ENCODE results near the gene PRKACA. TPM values are rescaled to one million over a fixed set of nuclear protein-coding genes. Genes with fewer than 3 reads are reported as not detected.
"Not testable (repeated sequence)": the region's sequence is repeated elsewhere in the genome, so short reads cannot be mapped to it uniquely, and the experiment has no call there.

The PRKACA gene
- total RNA-seq, 1 donor from 2014 or later, result 487 TPM

DNA sequence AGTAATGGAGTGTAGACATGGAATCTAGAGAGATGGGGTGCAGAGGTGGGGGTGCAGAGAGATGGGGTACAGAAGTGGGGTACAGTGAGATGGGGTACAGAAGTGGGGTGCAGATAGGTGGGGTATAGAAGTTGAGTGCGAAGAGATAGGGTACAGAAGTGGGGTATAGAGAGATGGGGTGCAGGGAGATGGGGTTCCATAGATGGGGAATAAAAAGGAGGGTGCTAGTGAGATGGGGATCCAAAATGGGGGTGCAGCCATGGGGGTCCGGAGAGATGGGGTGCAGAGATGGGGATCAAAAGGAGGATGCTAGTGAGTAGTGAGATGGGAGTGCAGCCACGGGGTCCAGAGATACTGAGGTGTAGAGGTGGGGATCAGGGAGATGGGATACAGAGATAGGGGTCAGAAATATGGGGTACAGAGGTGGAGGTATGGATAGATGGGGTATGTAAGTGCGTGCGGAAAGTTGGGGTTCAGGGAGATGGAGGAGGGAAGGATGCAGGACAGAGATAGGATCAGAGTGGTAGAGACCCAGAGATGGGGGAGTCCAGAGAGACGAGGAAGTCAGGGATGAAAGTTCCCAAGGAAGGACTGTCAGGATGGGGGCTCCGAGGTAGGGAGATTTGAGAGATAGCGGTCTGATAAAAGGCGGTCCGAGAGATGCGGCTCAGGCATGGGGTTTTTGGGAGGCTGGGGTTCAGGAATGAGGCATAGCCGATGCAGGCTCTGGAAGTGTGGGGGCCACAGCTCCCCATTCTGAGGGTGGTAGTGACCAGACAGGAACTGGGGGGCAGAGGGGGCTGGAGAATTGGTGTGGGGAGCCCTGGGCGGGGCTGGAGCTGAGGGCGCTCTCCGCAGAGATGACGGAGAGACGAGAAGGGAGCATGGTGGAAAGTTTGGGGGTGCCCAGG lies 59.1 kb downstream of the PRKACA start:
- intact Hi-C loops (cut with DNase I), result no loop called here
- DNase-seq (ENCODE audit: low spot score), result no peak

DNA sequence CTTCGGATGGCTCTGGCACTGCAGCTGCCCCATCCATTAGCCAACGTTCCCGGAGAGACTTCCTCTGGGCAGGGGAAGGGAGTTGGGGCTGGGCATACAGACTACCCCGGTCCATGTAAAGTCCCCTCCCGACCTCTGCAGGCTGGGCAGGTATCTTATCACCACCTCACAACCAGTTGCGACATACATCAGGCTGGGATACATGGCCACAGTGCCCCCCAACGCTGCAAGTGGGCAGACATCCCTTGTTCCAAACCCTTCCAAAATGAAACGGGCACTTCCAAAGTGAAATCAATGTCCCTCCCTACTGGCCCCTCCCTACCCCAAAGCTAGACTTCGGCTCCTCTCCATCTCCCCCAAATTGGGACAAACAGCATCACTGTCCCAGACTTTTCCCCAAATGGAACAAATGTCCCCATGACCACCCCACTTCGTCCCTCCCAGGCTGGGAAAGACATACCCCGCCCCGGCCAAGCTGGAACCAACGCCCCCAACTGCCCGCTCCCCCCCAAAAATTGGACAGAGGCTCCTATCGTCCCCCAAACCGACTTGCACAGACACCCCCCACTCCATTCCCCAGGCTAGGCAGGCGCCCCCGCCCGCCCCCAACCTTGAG lies 60.7 kb downstream of the PRKACA start:
- DNase-seq (ENCODE audit: low spot score), result no peak
- intact Hi-C loops (cut with DNase I), result no loop called here

DNA sequence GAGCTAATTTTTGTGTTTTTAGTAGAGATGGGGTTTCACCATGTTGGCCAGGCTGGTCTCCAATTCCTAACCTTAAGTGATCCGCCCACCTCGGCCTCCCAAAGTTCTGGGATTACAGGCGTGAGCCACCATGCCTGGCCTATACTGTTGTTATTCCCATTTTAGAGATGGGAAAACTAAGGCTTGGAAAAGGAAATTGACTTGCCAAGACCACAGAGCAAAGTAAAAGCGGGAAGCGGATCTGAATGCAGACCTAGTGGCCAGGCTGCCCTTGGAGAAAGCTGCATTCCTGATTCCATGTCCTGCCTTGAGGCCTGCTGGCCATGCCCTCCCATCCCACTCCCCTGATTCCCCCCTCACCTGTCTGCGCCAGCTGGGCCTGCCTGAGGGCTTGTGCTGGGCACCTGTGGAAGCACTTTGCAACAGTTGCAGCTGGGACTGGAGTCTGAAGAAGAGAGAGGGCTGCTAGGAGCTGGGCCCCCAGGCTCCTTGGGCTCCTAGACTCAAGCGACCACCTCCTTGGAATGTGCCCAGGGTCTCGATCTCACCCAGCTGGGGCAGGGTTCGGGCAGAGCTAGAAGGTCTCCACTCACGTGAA lies 61.4 kb downstream of the PRKACA start:
- intact Hi-C loops (cut with DNase I), result no loop called here
- no peak for DNase-seq (ENCODE audit: low spot score)

DNA sequence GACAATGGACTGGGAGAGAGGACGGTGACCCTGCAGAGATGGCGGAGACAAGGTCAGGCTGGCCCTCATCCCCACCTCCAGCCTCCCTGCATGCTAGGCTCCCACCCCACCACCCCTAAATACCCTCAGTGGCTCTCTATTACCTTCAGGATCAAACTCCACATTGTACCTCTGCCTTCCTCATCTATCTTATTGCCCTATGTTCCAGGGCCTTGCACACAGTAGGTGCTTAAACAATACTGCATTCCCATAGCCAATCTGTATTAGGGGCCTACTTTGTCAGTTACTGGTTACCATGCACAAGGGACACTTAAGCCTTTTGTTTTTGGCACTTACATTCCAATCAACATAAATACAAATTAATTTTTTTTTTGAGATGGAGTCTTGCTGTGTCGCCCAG lies 62.2 kb downstream of the PRKACA start:
- intact Hi-C loops (cut with DNase I), result no loop called here
- DNase-seq (ENCODE audit: low spot score), result no peak

DNA sequence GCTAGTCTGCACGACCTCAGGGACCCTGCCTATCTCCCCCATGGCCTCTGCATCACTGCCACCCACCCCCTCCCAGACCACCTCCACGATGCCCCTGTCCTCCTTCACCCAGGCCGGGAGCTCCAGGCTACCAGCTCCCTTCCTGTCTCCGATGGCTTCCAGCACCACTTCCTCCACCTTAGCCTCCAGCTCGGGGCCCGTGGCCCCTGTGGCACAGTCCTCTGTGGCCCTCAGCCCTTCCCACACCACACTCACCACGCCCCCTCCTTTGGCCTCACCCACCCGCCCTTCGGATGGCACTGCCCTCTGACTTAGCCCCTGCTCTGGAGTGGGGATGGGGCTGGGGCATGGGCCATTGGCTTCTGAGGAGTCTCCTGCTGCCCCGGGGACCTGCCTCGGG lies 62.8 kb downstream of the PRKACA start:
- DNase-seq (ENCODE audit: low spot score), result no peak
- intact Hi-C loops (cut with DNase I), result no loop called here

DNA sequence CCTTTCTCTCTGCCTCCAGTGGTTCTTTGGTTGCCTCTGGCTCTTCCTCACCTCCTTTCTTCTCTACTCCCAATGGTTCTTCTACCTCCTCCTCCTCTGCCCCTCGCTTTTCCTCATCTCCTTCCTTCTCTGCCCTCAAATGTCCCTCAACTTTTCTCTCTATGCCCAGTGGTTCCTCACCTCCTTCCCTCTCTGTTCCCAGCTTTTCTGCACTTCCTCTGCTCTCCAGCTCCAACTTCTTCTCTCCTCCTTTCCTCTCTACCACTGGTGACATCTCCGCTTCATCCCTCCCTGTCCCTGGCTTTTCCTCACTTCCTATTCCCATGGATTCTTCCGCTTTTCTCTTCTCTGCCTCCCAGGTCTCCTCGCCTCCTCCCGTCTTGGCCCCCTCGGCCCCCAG lies 63.5 kb downstream of the PRKACA start:
- no peak for DNase-seq (ENCODE audit: low spot score)
- intact Hi-C loops (cut with DNase I), result no loop called here

DNA sequence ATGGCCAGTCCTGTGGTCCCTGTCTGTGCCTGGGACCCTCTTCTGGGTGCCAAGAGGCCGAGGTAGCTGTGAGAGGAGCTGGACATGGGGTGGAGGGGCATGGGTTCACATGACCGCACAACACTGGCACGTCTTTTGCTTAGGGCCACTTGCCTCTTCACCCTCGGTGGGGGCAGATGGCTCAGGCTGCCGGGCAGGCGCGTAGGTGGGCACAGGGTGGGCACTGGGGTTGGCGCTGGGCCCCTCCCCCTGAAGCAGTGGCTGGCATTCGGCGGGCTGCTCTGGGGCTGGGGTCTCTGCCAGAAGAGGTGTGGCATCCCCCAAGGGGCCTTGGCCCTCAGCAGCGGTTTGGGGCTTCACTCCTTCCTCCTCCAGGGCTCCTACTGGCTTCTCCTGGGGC lies 64.1 kb downstream of the PRKACA start:
- no peak for DNase-seq (ENCODE audit: low spot score)
- intact Hi-C loops (cut with DNase I), result no loop called here

DNA sequence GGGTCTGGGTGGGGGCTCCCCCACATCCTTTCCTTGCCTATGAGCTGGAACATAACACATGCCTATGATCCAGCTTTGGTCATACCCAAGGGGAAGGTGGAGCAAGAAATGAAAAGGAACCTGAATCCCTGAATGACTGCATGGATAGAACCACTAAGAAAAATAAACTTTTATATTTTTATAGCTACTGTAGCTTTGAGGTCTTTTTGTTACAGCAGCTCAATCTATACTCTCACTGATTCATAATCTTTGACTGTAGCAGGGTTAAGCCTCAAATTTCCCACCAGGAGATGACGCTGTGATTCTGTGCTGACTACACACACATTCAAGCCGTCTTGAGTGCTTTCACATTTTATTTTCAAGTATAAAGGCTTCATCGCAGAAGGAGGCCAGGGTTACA lies 64.5 kb downstream of the PRKACA start:
- intact Hi-C loops (cut with DNase I), result no loop called here
- DNase-seq (ENCODE audit: low spot score), result no peak

DNA sequence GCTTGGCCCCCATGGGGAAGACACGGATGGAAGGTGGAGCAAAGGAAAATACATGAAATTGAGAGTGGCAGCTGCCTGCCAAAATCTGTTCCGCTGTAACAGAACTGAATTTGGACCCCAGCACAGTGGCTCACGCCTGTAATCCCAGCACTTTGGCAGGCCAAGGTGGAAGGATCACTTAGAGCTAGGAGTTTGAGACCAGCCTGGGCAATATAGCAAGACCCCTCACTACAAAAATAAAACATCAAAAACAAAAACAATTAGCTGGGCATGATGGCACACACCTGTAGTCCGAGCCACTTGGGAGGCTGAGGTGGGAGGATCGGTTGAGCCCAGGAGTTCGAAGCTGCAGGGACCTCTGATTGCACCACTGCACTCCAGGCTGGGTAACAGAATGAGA lies 65.1 kb downstream of the PRKACA start:
- intact Hi-C loops (cut with DNase I), result no loop called here
- no peak for DNase-seq (ENCODE audit: low spot score)

DNA sequence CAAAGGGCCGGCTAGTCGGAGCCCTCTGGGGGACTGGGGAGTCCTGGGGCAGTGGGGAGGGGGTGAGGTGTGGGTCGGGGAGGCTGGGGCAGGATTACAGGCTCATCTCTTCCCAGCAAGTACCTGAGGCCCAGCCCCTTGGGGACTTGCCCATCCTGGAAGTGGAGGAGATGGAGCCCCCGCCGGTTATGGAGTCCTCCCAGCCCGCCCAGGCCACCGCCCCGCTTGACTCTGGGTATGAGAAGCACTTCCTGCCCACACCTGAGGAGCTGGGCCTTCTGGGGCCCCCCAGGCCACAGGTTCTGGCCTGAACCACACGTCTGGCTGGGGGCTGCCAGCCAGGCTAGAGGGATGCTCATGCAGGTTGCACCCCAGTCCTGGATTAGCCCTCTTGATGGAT lies 65.6 kb downstream of the PRKACA start:
- no peak for DNase-seq (ENCODE audit: low spot score)
- intact Hi-C loops (cut with DNase I), result no loop called here

DNA sequence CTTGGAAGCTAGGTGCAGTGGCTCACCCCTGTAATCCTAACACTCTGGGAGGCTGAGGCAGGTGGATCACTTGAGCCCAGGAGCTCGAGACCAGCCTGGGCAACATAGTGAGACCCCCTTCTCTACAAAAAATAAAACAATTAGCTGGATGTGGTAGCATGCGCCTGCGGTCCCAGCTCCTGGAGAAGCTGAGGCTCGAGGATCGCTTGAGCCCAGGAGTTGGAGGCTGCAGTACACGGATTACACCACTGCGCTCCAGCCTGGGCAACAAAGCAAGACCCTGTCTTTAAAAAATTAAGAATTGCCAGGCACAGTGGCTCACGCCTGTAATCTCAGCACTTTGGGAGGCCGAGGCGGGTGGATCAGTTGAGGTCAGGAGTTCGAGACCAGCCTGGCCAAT lies 66.6 kb downstream of the PRKACA start:
- intact Hi-C loops (cut with DNase I); DNase-seq (ENCODE audit: low spot score): not testable (repeated sequence)

DNA sequence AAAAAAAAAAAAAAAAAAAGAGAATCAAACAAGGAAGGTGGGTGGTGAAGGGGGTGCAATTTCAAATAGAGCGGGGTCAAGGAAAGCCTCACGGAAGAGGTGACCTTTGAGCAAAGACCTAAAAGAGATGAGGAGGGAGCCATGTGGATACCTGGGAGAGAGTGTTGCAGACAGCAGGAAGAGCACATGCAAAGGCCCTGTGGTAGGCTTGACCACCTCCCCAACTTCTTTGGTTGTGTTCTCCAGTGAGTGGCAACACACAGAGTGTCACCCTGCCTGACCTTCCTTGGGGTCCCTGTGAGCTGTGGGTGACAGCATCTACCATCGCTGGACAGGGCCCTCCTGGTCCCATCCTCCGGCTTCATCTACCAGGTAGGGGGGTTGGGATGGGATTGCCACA lies 67.0 kb downstream of the PRKACA start:
- intact Hi-C loops (cut with DNase I), result no loop called here

DNA sequence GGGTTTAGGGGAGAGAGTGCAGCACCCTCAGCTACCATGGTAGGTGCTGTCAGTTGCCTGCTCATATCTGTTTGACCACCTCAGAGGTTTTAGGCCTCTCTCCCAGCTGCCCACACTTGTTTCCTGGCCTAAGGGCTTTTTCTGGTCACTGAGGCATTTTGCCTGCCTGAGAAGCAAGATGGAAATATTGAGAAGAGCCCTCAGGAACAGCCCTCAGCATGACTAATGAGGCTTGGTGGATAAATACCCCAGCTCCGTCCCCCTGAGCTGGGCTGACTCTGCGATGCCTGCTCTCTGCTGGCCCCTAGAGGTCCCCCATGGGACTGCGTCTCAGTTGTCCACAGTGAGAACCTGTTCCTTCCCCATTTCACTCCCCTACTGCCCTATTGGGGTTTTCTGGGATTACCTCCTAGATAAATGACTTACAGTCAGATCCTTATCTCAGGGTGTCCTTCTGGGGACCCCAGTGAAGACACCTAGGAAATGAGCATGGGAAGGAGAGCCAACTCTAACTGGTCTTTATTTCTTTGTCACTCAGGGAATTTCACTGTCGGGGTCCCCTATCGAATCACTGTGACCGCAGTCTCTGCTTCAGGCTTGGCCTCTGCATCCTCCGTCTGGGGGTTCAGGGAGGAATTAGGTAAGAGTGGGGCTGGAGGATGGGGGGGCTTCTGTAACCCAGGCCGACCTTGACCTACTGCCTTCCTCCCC lies 69.0 kb downstream of the PRKACA start:
- peak; percentile 81 for DNase-seq (ENCODE audit: low spot score)
- intact Hi-C loops (cut with DNase I), result loop anchor here (10.0 kb wide), 1 partner anchor 164 kb away; no protein-coding TSS in a partner anchor

More for the DNA sequence above, 67.0 kb downstream of the PRKACA start:
- DNase-seq (ENCODE audit: low spot score), result no peak

DNA sequence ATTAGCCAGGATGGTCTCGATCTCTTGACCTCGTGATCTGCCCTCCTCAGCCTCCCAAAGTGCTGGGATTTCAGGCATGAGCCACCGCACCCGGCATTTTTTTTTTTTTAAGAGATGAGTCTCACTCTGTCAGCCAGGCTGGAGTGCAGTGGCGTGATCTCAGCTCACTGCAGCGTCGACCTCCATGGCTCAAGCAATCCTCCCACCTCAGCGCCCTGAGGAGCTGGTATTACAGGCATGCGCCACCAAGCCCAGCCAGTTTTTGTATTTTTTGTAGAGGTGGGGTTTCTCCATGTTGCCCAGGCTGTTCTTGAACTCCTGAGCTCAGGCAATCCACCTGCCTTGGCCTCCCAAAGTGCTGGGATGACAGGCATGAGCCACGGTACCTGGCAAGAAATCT lies 69.7 kb downstream of the PRKACA start:
- intact Hi-C loops (cut with DNase I), result loop anchor here (10.0 kb wide), 1 partner anchor 163 kb away; no protein-coding TSS in a partner anchor
- not testable (repeated sequence) for DNase-seq (ENCODE audit: low spot score)

DNA sequence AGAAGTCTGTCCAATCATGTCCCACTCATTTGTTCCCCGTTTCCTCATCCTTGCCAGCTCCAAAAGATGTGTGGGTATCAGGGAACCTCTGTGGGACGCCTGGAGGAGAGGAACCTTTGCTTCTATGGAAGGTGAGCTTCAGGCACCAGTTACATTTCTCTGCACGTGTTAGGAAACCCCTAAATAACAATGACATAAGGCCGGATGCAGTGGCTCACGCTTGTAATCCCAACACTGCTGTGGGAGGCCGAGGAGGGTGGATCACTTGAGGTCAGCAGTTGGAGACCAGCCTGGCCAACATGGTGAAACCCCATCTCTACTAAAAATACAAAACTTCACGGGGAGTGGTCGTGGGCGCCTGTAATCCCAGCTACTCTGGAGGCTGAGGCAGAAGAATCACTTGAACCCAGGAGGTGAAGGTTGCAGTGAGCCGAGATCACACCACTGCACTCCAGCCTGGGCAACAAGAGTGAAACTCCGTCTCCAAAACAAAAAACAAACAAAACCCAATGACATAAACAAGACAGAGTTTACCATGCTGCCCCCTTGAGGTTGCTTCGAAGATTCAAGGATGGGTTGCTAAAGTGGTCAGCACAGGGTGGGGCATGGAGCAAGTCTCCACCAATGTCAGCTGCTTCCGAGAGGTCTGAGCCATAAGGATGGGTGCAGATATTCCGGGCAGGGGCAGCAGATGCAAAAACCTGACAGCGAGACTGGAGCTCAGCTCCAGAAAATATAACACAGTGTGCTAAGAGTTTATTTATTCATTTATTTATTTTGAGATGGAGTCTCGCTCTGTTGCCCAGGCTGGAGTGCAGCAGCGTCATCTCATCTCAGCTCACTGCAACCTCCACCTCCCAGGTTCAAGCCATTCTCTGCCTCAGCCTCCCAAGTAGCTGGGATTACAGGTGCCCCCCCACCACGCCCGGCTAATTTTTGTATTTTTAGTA lies 74.6 kb downstream of the PRKACA start:
- intact Hi-C loops (cut with DNase I), result loop anchor here (10.0 kb wide), 1 partner anchor 158 kb away; no protein-coding TSS in a partner anchor
- not testable (repeated sequence) for DNase-seq (ENCODE audit: low spot score)

All from cardiac septum (tissue), 1 donor.